Spleen (tissue), 11 donors: ENCODE results near the gene EGFR. TPM values are rescaled to one million over a fixed set of nuclear protein-coding genes. Genes with fewer than 3 reads are reported as not detected.

Experiments
- DNase-seq: peaks from one replicate; pipeline ENCODE4 v3.0.0-alpha.2; 2020
- H3K27ac ChIP-seq, 8 donors: fragments of 200-600 bp; sonication (generic) in 7 of 8; 1 replicate in 4 of 8; 2 replicates in 4 of 8; pipeline versions ENCODE4 v1.5.0 to v1.8.0; 2016 to 2021; ENCODE audit warnings: inconsistent platforms in 4 of 8, mild to moderate bottlenecking in 4 of 8, moderate library complexity in 1 of 8
- H3K27me3 ChIP-seq, 7 donors: fragments of 200-600 bp; sonication (generic) in 6 of 7; replicated peaks in 1 of 7; 1 replicate in 4 of 7; 2 replicates in 3 of 7; pipeline versions ENCODE4 v1.5.0 to v1.8.0; 2016 to 2021; ENCODE audit warnings: inconsistent platforms in 3 of 7, mild to moderate bottlenecking in 1 of 7
- H3K36me3 ChIP-seq, 6 donors: fragments of 200-600 bp; sonication (generic) in 5 of 6; 1 replicate in 4 of 6; 2 replicates in 2 of 6; pipeline versions ENCODE4 v1.5.0 to v1.8.0; 2016 to 2021; ENCODE audit warnings: inconsistent platforms in 2 of 6
- H3K4me1 ChIP-seq, 6 donors: fragments of 200-600 bp; sonication (generic) in 5 of 6; 1 replicate in 3 of 6; 2 replicates in 3 of 6; pipeline versions ENCODE4 v1.5.0 to v1.8.0; 2016 to 2021; ENCODE audit warnings: inconsistent platforms in 3 of 6
- H3K4me3 ChIP-seq, 8 donors: fragments of 200-600 bp; sonication (generic) in 7 of 8; 1 replicate in 4 of 8; 2 replicates in 4 of 8; pipeline versions ENCODE4 v1.5.0 to v1.8.0; 2016 to 2021; ENCODE audit warnings: inconsistent platforms in 4 of 8, mild to moderate bottlenecking in 4 of 8, moderate library complexity in 2 of 8
- H3K9me3 ChIP-seq, 8 donors: fragments of 200-600 bp; sonication (generic) in 7 of 8; 1 replicate in 4 of 8; 2 replicates in 4 of 8; pipeline versions ENCODE4 v1.5.0 to v1.8.0; 2016 to 2021; ENCODE audit warnings: inconsistent platforms in 4 of 8
- POLR2A ChIP-seq, 3 donors: fragments of 450-650 bp; IDR thresholded peaks; one replicate each; pipeline ENCODE4 v1.5.1; 2017; ENCODE audit warnings: antibody characterized with exemption in 3 of 3, mild to moderate bottlenecking in 1 of 3
- POLR2AphosphoS5 ChIP-seq, 3 donors: sonication (generic); formaldehyde crosslinking; IDR thresholded peaks; one replicate each; pipeline ENCODE4 v1.5.1; 2017; ENCODE audit warnings: antibody characterized with exemption in 3 of 3
- WGBS, 5 donors: extraction: QIAGEN DNeasy Blood & Tissue Kit in 3 of 5; methylation state at CpG; one replicate each; pipeline versions ENCODE4 v1.1.5 to v1.1.7; 2013 to 2018; 5-methylcytosine and 5-hydroxymethylcytosine counted together
- intact Hi-C: fragments of 100-400 bp; cut with DNase I; formaldehyde crosslinking; loops from one replicate; pipeline ENCODE4 v1.15.0; 2023; ENCODE audit warnings: low total_unique reads
- polyA plus RNA-seq, 3 donors: library from polyadenylated mRNA; stranded (reverse); fragments of 200-250 nt; gene quantifications; one replicate each; pipeline ENCODE4 v1.2.1, GENCODE V29; 2013
- total RNA-seq, 7 donors: library from RNA; depleted of rRNA in 3 of 7; stranded (reverse); fragments of >200 nt in 3 of 7; fragmentation: NEBNext Ultra II Directional in 4 of 7; extraction: Animal tissue kit (Norgen Biotek cat#: 25700) in 4 of 7; gene quantifications; one replicate each; pipeline versions ENCODE4 v1.1.0 to v1.2.1, GENCODE V29; 2016 to 2021
- TF ChIP-seq, protein P1 (sequence below), 11 experiments: fragments of 200-600 bp in 7 of 11; fragments of 450-650 bp in 4 of 11; sonication (generic) in 4 of 11; IDR thresholded peaks in 8 of 11; conservative IDR thresholded peaks in 3 of 11; 1 replicate in 7 of 11; 2 replicates in 4 of 11; pipeline versions ENCODE4 v1.4.0 to v1.8.0; 2016 to 2021; ENCODE audit warnings: antibody characterized with exemption in 11 of 11, inconsistent platforms in 4 of 11, mild to moderate bottlenecking in 1 of 11
- donor health status: healthy with polysubstance abuse.
- donor health status: DM: no; HTN: no; CAD: no; lungs with moderate emphysema.
- donor health status: DM: no; HTN: no; CAD: no.
- donor health status: Bipolar disorder and iron deficiency.
- donor health status: healthy.
- donor health status: DM: no; HTN: no; CAD: no.
- donor health status: DM: yes; HTN: yes; CAD: no.

The EGFR gene
- total and polyA plus RNA-seq, 10 donors: 1.1 to 35.2 (median 24.5) TPM

DNA sequence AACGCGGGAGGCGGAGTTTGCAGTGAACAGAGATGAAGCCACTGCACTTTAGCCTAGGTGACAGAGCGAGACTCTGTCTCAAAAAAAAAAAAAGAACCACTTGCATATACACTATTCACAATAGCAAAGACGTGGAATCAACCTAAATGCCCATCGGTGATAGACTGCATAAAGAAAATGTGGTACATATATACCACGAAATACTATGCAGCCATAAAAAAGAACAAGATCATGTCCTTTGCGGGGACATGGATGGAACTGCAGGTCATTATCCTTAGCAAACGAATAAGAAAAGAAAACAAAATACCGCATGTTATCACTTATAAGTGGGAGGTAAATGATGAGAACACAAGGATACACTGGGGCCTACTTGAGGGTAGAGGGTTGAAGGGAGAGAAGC, 39.5 kb downstream of the EGFR start:
- intact Hi-C loops: no loop called here
- WGBS, 5 donors: 92 to 97% (median 95%) methylated on average over 10 of the region's 10 CpGs
- Histone ChIP-seq H3K9me3 (no peaks in the 10 kb centered on the region), H3K36me3 (no peaks in the 10 kb centered on the region), H3K4me1 (peaks cover 0 to 6% (median 0%) of the 10 kb centered on the region in 6 donors), H3K27ac (no peak overlapping the region), H3K4me3 (no peak overlapping the region), H3K27me3 (peaks cover 0 to 10% (median 0%) of the 10 kb centered on the region in 7 donors)
- TF ChIP-seq, protein P1, sequence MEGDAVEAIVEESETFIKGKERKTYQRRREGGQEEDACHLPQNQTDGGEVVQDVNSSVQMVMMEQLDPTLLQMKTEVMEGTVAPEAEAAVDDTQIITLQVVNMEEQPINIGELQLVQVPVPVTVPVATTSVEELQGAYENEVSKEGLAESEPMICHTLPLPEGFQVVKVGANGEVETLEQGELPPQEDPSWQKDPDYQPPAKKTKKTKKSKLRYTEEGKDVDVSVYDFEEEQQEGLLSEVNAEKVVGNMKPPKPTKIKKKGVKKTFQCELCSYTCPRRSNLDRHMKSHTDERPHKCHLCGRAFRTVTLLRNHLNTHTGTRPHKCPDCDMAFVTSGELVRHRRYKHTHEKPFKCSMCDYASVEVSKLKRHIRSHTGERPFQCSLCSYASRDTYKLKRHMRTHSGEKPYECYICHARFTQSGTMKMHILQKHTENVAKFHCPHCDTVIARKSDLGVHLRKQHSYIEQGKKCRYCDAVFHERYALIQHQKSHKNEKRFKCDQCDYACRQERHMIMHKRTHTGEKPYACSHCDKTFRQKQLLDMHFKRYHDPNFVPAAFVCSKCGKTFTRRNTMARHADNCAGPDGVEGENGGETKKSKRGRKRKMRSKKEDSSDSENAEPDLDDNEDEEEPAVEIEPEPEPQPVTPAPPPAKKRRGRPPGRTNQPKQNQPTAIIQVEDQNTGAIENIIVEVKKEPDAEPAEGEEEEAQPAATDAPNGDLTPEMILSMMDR (IDR thresholded peaks at IDR 0.05 in 8 of 11, conservative IDR thresholded peaks at IDR 0.05 in 3 of 11): no peak
- TF ChIP-seq POLR2AphosphoS5 (IDR thresholded peaks at IDR 0.05) (no peak), POLR2A (IDR thresholded peaks at IDR 0.05) (no peak)
- DNase-seq: no peak

DNA sequence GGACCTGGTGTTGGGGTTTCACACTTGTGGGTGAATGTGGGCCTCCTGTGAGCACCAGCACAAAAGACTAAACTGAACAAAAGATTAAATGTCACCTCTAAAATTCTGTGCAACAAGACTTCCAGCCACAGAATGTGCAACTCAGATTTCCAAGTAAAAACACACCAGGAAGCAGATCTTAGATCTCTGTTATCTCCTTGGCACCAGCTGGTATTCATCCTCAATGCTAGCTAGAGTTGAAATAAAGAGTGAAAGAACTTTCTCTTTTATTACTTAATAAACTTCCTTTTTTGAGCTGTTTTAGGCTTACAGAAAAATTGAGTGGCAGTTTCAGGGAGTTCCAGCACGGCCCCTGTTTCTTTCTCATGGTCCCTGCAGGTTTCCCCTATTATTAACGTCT, 40.2 kb downstream of the EGFR start:
- no peak for DNase-seq
- Histone ChIP-seq H3K9me3 (no peaks in the 10 kb centered on the region), H3K4me1 (peaks cover 0 to 6% (median 0%) of the 10 kb centered on the region in 6 donors), H3K27me3 (peaks cover 0 to 10% (median 0%) of the 10 kb centered on the region in 7 donors), H3K36me3 (no peaks in the 10 kb centered on the region), H3K27ac (no peak overlapping the region), H3K4me3 (no peak overlapping the region)
- intact Hi-C loops: no loop called here
- WGBS, 5 donors: 68 to 75% (median 71%) methylated on average over 2 of the region's 2 CpGs
- TF ChIP-seq, protein P1 (IDR thresholded peaks at IDR 0.05 in 8 of 11, conservative IDR thresholded peaks at IDR 0.05 in 3 of 11): no peak
- TF ChIP-seq POLR2A (IDR thresholded peaks at IDR 0.05): no peak
- no peak for TF ChIP-seq POLR2AphosphoS5 (IDR thresholded peaks at IDR 0.05)

DNA sequence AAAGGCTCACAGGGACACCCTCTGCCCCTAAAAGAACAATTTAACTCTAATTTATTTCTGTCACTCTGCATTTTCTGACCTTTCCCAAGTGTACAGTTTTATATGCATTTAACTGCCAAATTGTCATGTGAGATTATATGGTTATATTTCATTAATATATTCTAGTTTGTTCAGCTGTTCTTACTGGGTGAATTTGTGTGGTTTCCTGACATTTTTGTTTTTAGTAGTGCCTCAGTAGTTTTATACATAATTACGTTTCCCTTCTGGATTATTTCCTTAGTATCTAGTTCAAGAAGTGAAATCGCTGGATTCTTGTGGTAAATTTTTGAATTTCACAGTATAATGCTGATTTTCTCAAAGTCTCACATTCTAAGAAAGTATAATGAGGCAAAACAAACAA, 41.3 kb downstream of the EGFR start:
- Histone ChIP-seq H3K9me3 (no peaks in the 10 kb centered on the region), H3K27me3 (peaks cover 0 to 10% (median 0%) of the 10 kb centered on the region in 7 donors), H3K27ac (no peak overlapping the region), H3K4me3 (no peak overlapping the region), H3K36me3 (no peaks in the 10 kb centered on the region), H3K4me1 (peaks cover 0 to 6% (median 0%) of the 10 kb centered on the region in 6 donors)
- intact Hi-C loops: no loop called here
- WGBS, 5 donors: 67 to 87% (median 82%) methylated on average over 2 of the region's 2 CpGs
- TF ChIP-seq POLR2A (IDR thresholded peaks at IDR 0.05) (no peak), POLR2AphosphoS5 (IDR thresholded peaks at IDR 0.05) (no peak)
- TF ChIP-seq, protein P1 (IDR thresholded peaks at IDR 0.05 in 8 of 11, conservative IDR thresholded peaks at IDR 0.05 in 3 of 11): no peak
- no peak for DNase-seq

DNA sequence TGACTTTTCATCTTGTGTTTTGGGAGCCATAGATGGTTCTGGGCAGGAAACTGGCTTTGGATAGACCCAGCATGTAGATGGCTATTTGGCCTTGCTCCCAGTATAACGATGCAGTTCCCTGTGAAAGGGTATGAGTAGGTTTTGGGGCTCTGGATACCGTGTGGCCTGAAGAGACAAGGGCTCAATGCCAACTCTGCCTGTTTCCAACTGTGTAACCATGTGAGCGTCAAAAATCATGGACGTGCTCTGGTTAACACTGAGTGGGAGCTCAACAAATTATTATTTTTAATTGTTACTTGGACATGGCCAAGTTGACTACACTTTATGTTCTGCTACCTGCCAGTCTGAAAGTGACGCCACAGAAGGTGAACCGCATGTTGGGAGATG, 41.8 kb downstream of the EGFR start:
- 80 to 86% (median 86%) methylated on average over 6 of the region's 6 CpGs for WGBS, 5 donors
- TF ChIP-seq POLR2A (IDR thresholded peaks at IDR 0.05): no peak
- TF ChIP-seq POLR2AphosphoS5 (IDR thresholded peaks at IDR 0.05): no peak
- TF ChIP-seq, protein P1 (IDR thresholded peaks at IDR 0.05 in 8 of 11, conservative IDR thresholded peaks at IDR 0.05 in 3 of 11): no peak
- intact Hi-C loops: no loop called here
- Histone ChIP-seq H3K4me3 (no peak overlapping the region), H3K27me3 (peaks cover 0 to 10% (median 0%) of the 10 kb centered on the region in 7 donors), H3K4me1 (peaks cover 0 to 6% (median 0%) of the 10 kb centered on the region in 6 donors), H3K9me3 (no peaks in the 10 kb centered on the region), H3K36me3 (no peaks in the 10 kb centered on the region), H3K27ac (no peak overlapping the region)
- no peak for DNase-seq
